HEK293 (cell line): ENCODE measurements around the gene PNKD.

Source experiments
- BCL11B ChIP-seq: fragments of 450-650 bp; formaldehyde crosslinking; IDR thresholded peaks from 2 replicates; pipeline ENCODE4 v1.5.1; 2016; ENCODE audit warnings: low read depth, missing biosample characterization, missing genetic modification characterization
- GLI2 ChIP-seq: fragments of 450-650 bp; formaldehyde crosslinking; IDR thresholded peaks from 2 replicates; pipeline ENCODE4; 2017; ENCODE audit warnings: missing biosample characterization, missing genetic modification characterization, low read depth, borderline replicate concordance
- GLIS1 ChIP-seq: fragments of 450-650 bp; formaldehyde crosslinking; IDR thresholded peaks from 2 replicates; pipeline ENCODE4 v1.5.1; 2016; ENCODE audit warnings: missing biosample characterization, missing genetic modification characterization
- HOXD13 ChIP-seq: sonication (generic); formaldehyde crosslinking; IDR thresholded peaks from 2 replicates; pipeline ENCODE4 v1.8.0; 2022; ENCODE audit warnings: missing genetic modification reagents, borderline replicate concordance
- KLF9 ChIP-seq: fragments of 450-650 bp; formaldehyde crosslinking; IDR thresholded peaks from 2 replicates; pipeline ENCODE4 v1.5.1; 2016; ENCODE audit warnings: missing biosample characterization, missing genetic modification characterization, low read depth
- OVOL3 ChIP-seq: fragments of 450-650 bp; formaldehyde crosslinking; IDR thresholded peaks from 2 replicates; pipeline ENCODE4 v1.5.1; 2016; ENCODE audit warnings: missing biosample characterization, missing genetic modification characterization
- SALL2 ChIP-seq: fragments of 450-650 bp; formaldehyde crosslinking; IDR thresholded peaks from 2 replicates; pipeline ENCODE4 v1.5.0; 2017; ENCODE audit warnings: missing biosample characterization, mild to moderate bottlenecking, missing genetic modification characterization, borderline replicate concordance
- SCRT1 ChIP-seq: fragments of 450-650 bp; formaldehyde crosslinking; IDR thresholded peaks from 2 replicates; pipeline ENCODE4 v1.5.1; 2016; ENCODE audit warnings: missing biosample characterization, missing genetic modification characterization, borderline replicate concordance
- ZBTB1 ChIP-seq: fragments of 450-650 bp; formaldehyde crosslinking; IDR thresholded peaks from 2 replicates; pipeline ENCODE4 v1.5.1; 2016; ENCODE audit warnings: missing biosample characterization, missing genetic modification characterization
- ZBTB20 ChIP-seq: fragments of 450-650 bp; formaldehyde crosslinking; IDR thresholded peaks from 2 replicates; pipeline ENCODE4 v1.5.1; 2016; ENCODE audit warnings: missing biosample characterization, missing genetic modification characterization
- ZBTB7A ChIP-seq: fragments of 450-650 bp; formaldehyde crosslinking; IDR thresholded peaks from 2 replicates; pipeline ENCODE4 v1.5.1; 2016; ENCODE audit warnings: low read depth, missing biosample characterization, missing genetic modification characterization
- ZNF121 ChIP-seq: fragments of 450-650 bp; formaldehyde crosslinking; IDR thresholded peaks from 2 replicates; pipeline ENCODE4 v1.5.1; 2016; ENCODE audit warnings: missing biosample characterization, missing genetic modification characterization
- ZNF132 ChIP-seq: fragments of 450-650 bp; formaldehyde crosslinking; IDR thresholded peaks from 2 replicates; pipeline ENCODE4 v1.5.1; 2017; ENCODE audit warnings: missing biosample characterization, missing genetic modification characterization, borderline replicate concordance
- ZNF138 ChIP-seq: fragments of 450-650 bp; formaldehyde crosslinking; IDR thresholded peaks from 2 replicates; pipeline ENCODE4 v1.5.1; 2016; ENCODE audit warnings: missing biosample characterization, missing genetic modification characterization, borderline replicate concordance
- ZNF155 ChIP-seq: fragments of 450-650 bp; formaldehyde crosslinking; IDR thresholded peaks from 2 replicates; pipeline ENCODE4 v1.5.1; 2016; ENCODE audit warnings: missing biosample characterization, missing genetic modification characterization
- ZNF157 ChIP-seq: fragments of 450-650 bp; formaldehyde crosslinking; IDR thresholded peaks from 2 replicates; pipeline ENCODE4 v1.5.1; 2016; ENCODE audit warnings: missing biosample characterization, missing genetic modification characterization
- ZNF2 ChIP-seq: fragments of 450-650 bp; formaldehyde crosslinking; IDR thresholded peaks from 2 replicates; pipeline ENCODE4 v1.5.1; 2016; ENCODE audit warnings: missing biosample characterization, missing genetic modification characterization
- ZNF211 ChIP-seq: fragments of 450-650 bp; formaldehyde crosslinking; IDR thresholded peaks from 2 replicates; pipeline ENCODE4 v1.5.1; 2016; ENCODE audit warnings: low read depth, missing biosample characterization, missing genetic modification characterization
- ZNF223 ChIP-seq: fragments of 450-650 bp; formaldehyde crosslinking; IDR thresholded peaks from 2 replicates; pipeline ENCODE4 v1.5.1; 2016; ENCODE audit warnings: missing biosample characterization, missing genetic modification characterization
- ZNF274 ChIP-seq, 2 experiments: fragments of 200-500 bp in 1 of 2; fragments of 450-650 bp in 1 of 2; sonication (Bioruptor generic) in 1 of 2; formaldehyde crosslinking in 1 of 2; IDR thresholded peaks; 2 replicates each; pipeline versions ENCODE4 v1.5.1 to v1.6.1; 2014 to 2016; ENCODE audit warnings: borderline replicate concordance in 1 of 2, inconsistent platforms in 1 of 2, low read length in 1 of 2, missing biosample characterization in 1 of 2, missing genetic modification characterization in 1 of 2
- ZNF292 ChIP-seq: fragments of 450-650 bp; formaldehyde crosslinking; IDR thresholded peaks from 2 replicates; pipeline ENCODE4 v1.5.1; 2016; ENCODE audit warnings: low read depth, missing biosample characterization, missing genetic modification characterization, borderline replicate concordance
- ZNF341 ChIP-seq: fragments of 450-650 bp; formaldehyde crosslinking; IDR thresholded peaks from 2 replicates; pipeline ENCODE4; 2016; ENCODE audit warnings: low read depth, missing biosample characterization, missing genetic modification characterization
- ZNF404 ChIP-seq: fragments of 450-650 bp; formaldehyde crosslinking; IDR thresholded peaks from 2 replicates; pipeline ENCODE4 v1.5.1; 2017; ENCODE audit warnings: missing biosample characterization, missing genetic modification characterization
- ZNF433 ChIP-seq: fragments of 450-650 bp; formaldehyde crosslinking; IDR thresholded peaks from 2 replicates; pipeline ENCODE4 v1.5.1; 2016; ENCODE audit warnings: missing biosample characterization, missing genetic modification characterization, low read depth
- ZNF558 ChIP-seq: fragments of 450-650 bp; formaldehyde crosslinking; IDR thresholded peaks from 2 replicates; pipeline ENCODE4 v1.5.1; 2016; ENCODE audit warnings: missing biosample characterization, missing genetic modification characterization
- ZNF571 ChIP-seq: fragments of 450-650 bp; formaldehyde crosslinking; IDR thresholded peaks from 2 replicates; pipeline ENCODE4 v1.5.0; 2017; ENCODE audit warnings: missing biosample characterization, missing genetic modification characterization
- ZNF600 ChIP-seq: fragments of 450-650 bp; formaldehyde crosslinking; IDR thresholded peaks from 2 replicates; pipeline ENCODE4 v1.5.1; 2016; ENCODE audit warnings: missing biosample characterization, missing genetic modification characterization
- ZNF623 ChIP-seq: fragments of 450-650 bp; formaldehyde crosslinking; IDR thresholded peaks from 2 replicates; pipeline ENCODE4 v1.5.1; 2016; ENCODE audit warnings: missing biosample characterization, missing genetic modification characterization
- ZNF629 ChIP-seq: fragments of 450-650 bp; formaldehyde crosslinking; IDR thresholded peaks from 2 replicates; pipeline ENCODE4 v1.5.1; 2017; ENCODE audit warnings: missing biosample characterization, missing genetic modification characterization
- ZNF664 ChIP-seq: fragments of 450-650 bp; formaldehyde crosslinking; IDR thresholded peaks from 2 replicates; pipeline ENCODE4 v1.5.1; 2016; ENCODE audit warnings: missing biosample characterization, missing genetic modification characterization
- ZNF777 ChIP-seq: fragments of 450-650 bp; formaldehyde crosslinking; IDR thresholded peaks from 2 replicates; pipeline ENCODE4 v1.5.1; 2017; ENCODE audit warnings: missing biosample characterization, missing genetic modification characterization, borderline replicate concordance
- ZNF792 ChIP-seq: fragments of 450-650 bp; formaldehyde crosslinking; IDR thresholded peaks from 2 replicates; pipeline ENCODE4 v1.5.1; 2016; ENCODE audit warnings: missing biosample characterization, missing genetic modification characterization
- ZNF830 ChIP-seq: fragments of 450-650 bp; IDR thresholded peaks from 2 replicates; pipeline ENCODE4 v1.5.0; 2018; ENCODE audit warnings: missing biosample characterization, missing genetic modification characterization, low read depth, mild to moderate bottlenecking, moderate library complexity
- ZNF843 ChIP-seq: fragments of 450-650 bp; formaldehyde crosslinking; IDR thresholded peaks from 2 replicates; pipeline ENCODE4 v1.5.1; 2016; ENCODE audit warnings: missing biosample characterization, missing genetic modification characterization
- ZSCAN16 ChIP-seq: fragments of 450-650 bp; formaldehyde crosslinking; IDR thresholded peaks from 2 replicates; pipeline ENCODE4 v1.5.1; 2016; ENCODE audit warnings: missing biosample characterization, missing genetic modification characterization
- TF ChIP-seq, protein P1 (sequence below): fragments of 450-650 bp; formaldehyde crosslinking; IDR thresholded peaks from 2 replicates; pipeline ENCODE4 v1.5.1; 2017; ENCODE audit warnings: missing biosample characterization, missing genetic modification characterization
- TF ChIP-seq, protein P2 (sequence below): fragments of 450-650 bp; formaldehyde crosslinking; IDR thresholded peaks from 2 replicates; pipeline ENCODE4 v1.5.1; 2016; ENCODE audit warnings: missing biosample characterization, missing genetic modification characterization
- TF ChIP-seq, protein P3 (sequence below): fragments of 450-650 bp; formaldehyde crosslinking; IDR thresholded peaks from 2 replicates; pipeline ENCODE4 v1.5.1; 2017; ENCODE audit warnings: missing biosample characterization, missing genetic modification characterization

PNKD gene

DNA sequence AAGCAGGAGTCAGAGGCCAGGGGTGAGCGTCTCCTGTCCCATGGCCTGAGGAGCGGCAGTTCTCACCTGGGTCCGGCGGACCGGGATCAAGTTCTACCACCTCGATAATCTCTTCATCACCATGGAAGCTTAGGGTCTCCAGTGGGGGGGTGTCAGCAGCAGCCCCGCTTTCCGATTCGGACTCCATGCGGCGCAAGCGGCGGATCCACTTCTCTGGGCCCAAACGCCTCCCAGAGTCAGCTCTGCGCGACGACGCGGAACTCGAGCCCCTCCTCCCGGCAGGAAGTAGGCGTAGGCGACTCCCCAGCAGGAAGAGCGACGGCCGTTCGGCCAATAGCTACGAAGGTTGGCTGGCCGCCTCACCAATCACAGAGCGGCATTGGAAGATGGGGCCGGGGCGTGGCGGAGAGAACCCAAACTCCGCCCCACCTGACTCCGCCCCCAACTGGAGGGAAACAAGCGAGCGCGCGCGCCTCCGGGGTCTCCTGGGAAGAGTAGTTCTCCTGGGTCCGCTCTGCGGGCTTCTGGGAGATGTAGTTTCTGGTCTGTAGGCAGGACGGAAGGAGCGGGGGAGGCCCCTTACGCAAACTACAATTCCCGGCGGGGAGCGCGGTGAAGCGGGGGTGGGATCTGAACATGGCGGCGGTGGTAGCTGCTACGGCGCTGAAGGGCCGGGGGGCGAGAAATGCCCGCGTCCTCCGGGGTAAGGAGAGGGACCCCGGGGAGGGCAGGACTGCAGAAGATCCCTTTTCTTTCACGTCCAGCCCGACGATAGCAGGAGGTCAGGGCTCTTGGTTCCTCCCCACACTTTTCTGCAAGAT lies at the start of gene PNKD, which contains the start of gene AAMP (continued):
- no peak for TF ChIP-seq HOXD13 (CRISPR knock-in tag)
- TF ChIP-seq ZNF223 = no peak
- no peak for TF ChIP-seq OVOL3 (tag by site-specific recombination)
- TF ChIP-seq ZNF830 (tag by site-specific recombination) = no peak
- TF ChIP-seq, protein P1, sequence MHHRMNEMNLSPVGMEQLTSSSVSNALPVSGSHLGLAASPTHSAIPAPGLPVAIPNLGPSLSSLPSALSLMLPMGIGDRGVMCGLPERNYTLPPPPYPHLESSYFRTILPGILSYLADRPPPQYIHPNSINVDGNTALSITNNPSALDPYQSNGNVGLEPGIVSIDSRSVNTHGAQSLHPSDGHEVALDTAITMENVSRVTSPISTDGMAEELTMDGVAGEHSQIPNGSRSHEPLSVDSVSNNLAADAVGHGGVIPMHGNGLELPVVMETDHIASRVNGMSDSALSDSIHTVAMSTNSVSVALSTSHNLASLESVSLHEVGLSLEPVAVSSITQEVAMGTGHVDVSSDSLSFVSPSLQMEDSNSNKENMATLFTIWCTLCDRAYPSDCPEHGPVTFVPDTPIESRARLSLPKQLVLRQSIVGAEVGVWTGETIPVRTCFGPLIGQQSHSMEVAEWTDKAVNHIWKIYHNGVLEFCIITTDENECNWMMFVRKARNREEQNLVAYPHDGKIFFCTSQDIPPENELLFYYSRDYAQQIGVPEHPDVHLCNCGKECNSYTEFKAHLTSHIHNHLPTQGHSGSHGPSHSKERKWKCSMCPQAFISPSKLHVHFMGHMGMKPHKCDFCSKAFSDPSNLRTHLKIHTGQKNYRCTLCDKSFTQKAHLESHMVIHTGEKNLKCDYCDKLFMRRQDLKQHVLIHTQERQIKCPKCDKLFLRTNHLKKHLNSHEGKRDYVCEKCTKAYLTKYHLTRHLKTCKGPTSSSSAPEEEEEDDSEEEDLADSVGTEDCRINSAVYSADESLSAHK (tag by site-specific recombination) = no peak
- TF ChIP-seq ZNF274 (IDR thresholded peaks at IDR 0.05; ENCODE audit: low read length) = no peak
- TF ChIP-seq ZNF274 (tag by site-specific recombination; IDR thresholded peaks at IDR 0.05; ENCODE audit: borderline replicate concordance) = no peak
- no peak for TF ChIP-seq ZNF777 (tag by site-specific recombination)
- TF ChIP-seq GLIS1 (tag by site-specific recombination) = peak; percentile 4; the same call in 1 of the 2 replicates
- no peak for TF ChIP-seq ZNF2 (tag by site-specific recombination)
- no peak for TF ChIP-seq ZNF404 (tag by site-specific recombination)
- TF ChIP-seq ZNF600 (tag by site-specific recombination) = no peak; the same call in 1 of the 2 replicates
- TF ChIP-seq KLF9 (tag by site-specific recombination) = peak; percentile 79
- no peak for TF ChIP-seq ZNF792 (tag by site-specific recombination)
- TF ChIP-seq ZBTB20 (tag by site-specific recombination) = peak; percentile 36; the same call in 1 of the 2 replicates
- TF ChIP-seq ZNF211 (tag by site-specific recombination) = no peak
- TF ChIP-seq ZBTB1 = no peak
- TF ChIP-seq ZNF843 = no peak
- TF ChIP-seq ZNF157 (tag by site-specific recombination) = no peak
- TF ChIP-seq GLI2 (tag by site-specific recombination) = no peak
- TF ChIP-seq ZNF155 (tag by site-specific recombination) = no peak
- no peak for TF ChIP-seq ZNF292 (tag by site-specific recombination)
- no peak for TF ChIP-seq ZNF558 (tag by site-specific recombination)
- peak; percentile 28 for TF ChIP-seq ZBTB7A
- TF ChIP-seq ZNF433 (tag by site-specific recombination) = no peak
- no peak for TF ChIP-seq ZNF132 (tag by site-specific recombination)
- TF ChIP-seq ZNF138 (tag by site-specific recombination) = no peak
- no peak for TF ChIP-seq ZNF664 (tag by site-specific recombination)
- TF ChIP-seq ZNF341 (tag by site-specific recombination) = peak; percentile 61
- no peak for TF ChIP-seq SCRT1 (tag by site-specific recombination)
- TF ChIP-seq ZSCAN16 = no peak
- TF ChIP-seq, protein P2, sequence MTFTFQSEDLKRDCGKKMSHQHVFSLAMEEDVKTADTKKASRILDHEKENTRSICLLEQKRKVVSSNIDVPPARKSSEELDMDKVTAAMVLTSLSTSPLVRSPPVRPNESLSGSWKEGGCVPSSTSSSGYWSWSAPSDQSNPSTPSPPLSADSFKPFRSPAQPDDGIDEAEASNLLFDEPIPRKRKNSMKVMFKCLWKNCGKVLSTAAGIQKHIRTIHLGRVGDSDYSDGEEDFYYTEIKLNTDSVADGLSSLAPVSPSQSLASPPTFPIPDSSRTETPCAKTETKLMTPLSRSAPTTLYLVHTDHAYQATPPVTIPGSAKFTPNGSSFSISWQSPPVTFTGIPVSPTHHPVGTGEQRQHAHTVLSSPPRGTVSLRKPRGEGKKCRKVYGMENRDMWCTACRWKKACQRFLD (tag by site-specific recombination) = no peak
- TF ChIP-seq BCL11B (tag by site-specific recombination) = no peak
- 0 out of 2 replicates have a peak, but pooled peaks have one; percentile 37 for TF ChIP-seq ZNF629 (tag by site-specific recombination)
- TF ChIP-seq, protein P3, sequence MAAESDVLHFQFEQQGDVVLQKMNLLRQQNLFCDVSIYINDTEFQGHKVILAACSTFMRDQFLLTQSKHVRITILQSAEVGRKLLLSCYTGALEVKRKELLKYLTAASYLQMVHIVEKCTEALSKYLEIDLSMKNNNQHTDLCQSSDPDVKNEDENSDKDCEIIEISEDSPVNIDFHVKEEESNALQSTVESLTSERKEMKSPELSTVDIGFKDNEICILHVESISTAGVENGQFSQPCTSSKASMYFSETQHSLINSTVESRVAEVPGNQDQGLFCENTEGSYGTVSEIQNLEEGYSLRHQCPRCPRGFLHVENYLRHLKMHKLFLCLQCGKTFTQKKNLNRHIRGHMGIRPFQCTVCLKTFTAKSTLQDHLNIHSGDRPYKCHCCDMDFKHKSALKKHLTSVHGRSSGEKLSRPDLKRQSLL (tag by site-specific recombination) = no peak
- 0 out of 2 replicates have a peak, but pooled peaks have one; percentile 22 for TF ChIP-seq ZNF623 (tag by site-specific recombination)
- TF ChIP-seq ZNF121 (tag by site-specific recombination) = no peak
- TF ChIP-seq ZNF571 = no peak
- no peak for TF ChIP-seq SALL2 (tag by site-specific recombination)
